ENCODE results near the gene DGKB.

DNA sequence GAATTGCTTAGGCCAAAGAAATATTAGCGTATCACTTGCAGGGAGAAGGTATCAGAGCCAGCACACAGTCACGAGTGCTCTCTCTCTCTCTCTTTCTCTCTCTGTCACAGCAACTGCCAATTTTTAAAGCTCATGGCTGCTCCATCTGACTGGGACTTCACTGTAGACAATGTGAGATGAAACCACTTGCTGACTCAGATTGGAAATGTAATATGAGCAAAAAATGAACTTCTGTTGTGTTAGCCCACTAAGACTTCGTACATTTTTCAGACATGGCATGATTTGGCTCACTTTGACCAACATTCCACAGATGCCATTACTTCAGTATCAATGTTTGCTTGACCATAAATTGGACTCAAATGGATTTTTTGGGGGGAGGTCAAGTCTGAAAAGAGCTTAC lies 68.1 kb downstream of the DGKB start:
- no peak for TF ChIP-seq POLR2A (IDR thresholded peaks at IDR 0.05)
- TF ChIP-seq, protein P1, sequence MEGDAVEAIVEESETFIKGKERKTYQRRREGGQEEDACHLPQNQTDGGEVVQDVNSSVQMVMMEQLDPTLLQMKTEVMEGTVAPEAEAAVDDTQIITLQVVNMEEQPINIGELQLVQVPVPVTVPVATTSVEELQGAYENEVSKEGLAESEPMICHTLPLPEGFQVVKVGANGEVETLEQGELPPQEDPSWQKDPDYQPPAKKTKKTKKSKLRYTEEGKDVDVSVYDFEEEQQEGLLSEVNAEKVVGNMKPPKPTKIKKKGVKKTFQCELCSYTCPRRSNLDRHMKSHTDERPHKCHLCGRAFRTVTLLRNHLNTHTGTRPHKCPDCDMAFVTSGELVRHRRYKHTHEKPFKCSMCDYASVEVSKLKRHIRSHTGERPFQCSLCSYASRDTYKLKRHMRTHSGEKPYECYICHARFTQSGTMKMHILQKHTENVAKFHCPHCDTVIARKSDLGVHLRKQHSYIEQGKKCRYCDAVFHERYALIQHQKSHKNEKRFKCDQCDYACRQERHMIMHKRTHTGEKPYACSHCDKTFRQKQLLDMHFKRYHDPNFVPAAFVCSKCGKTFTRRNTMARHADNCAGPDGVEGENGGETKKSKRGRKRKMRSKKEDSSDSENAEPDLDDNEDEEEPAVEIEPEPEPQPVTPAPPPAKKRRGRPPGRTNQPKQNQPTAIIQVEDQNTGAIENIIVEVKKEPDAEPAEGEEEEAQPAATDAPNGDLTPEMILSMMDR (IDR thresholded peaks at IDR 0.05): no peak

Measured in adrenal gland (tissue), 5 donors.